Measurements from ENCODE around the gene USP27X.

USP27X gene

GRCh38 chrX:49868739-49869138 lies 10.5 kb upstream of the USP27X start:
- Mint-ChIP-seq H3K27me3 (ENCODE audit: low read depth) (peaks cover 7% of the 10 kb centered on the region), H3K9me3 (no peaks in the 10 kb centered on the region), H3K36me3 (ENCODE audit: low read depth) (no peaks in the 10 kb centered on the region), H3K27ac (no peak overlapping the region), H3K4me3 (no peak overlapping the region), H3K4me1 (ENCODE audit: low read depth) (no peaks in the 10 kb centered on the region)

- Mint-ChIP-seq H3K27me3 (ENCODE audit: low read depth) (peaks cover 3% of the 10 kb centered on the region), H3K4me3 (no peak overlapping the region), H3K27ac (no peak overlapping the region), H3K4me1 (ENCODE audit: low read depth) (peaks cover 12% of the 10 kb centered on the region), H3K36me3 (ENCODE audit: low read depth) (no peaks in the 10 kb centered on the region), H3K9me3 (no peaks in the 10 kb centered on the region)
Measured at GRCh38 chrX:49876750-49877149, 2.5 kb upstream of the USP27X start.

DNA sequence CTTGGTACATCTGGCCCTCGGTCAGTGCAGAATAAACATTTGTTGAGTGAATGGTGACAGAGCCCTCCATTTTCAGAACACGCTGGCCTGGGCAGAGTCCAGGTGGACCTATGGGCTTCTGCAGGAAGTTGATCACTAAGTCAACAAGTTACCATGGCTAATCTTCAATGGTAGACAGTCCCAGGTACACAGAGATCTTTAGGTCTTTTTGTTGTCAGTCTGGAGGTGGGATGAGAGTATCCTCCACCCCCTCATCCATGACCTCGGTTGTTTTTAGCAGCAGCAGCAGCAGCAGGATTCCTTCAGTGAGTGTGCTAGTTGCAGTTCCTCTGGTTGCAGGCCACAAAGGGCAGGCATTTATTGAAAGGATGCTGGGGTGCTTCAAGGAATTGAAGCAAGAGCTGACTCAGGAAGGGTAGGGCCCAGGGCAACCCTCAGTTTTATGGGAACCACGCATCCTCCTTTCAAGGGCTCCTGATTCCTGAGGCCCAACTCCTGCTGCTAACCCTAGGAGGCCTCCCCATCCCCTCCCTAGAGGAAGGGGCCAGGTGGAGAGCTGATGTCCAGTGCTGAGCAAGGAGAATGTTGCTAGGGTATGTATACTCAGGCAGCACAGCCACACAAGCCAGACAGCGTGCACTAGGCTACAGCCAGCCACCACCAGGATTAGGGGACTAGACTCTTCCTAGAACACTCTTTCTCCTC lies 1.7 kb upstream of the USP27X start:
- peaks cover 14% of the 10 kb centered on the region for H3K4me1 Mint-ChIP-seq (ENCODE audit: low read depth)
- H3K4me3 Mint-ChIP-seq: peak overlapping the region; percentile 4
- no peak overlapping the region for H3K27ac Mint-ChIP-seq
- H3K27me3 Mint-ChIP-seq (ENCODE audit: low read depth): peaks cover 3% of the 10 kb centered on the region
- no peaks in the 10 kb centered on the region for H3K9me3 Mint-ChIP-seq
- H3K36me3 Mint-ChIP-seq (ENCODE audit: low read depth): no peaks in the 10 kb centered on the region

GRCh38 chrX:49878128-49878833 lies 1.0 kb upstream of the USP27X start:
- H3K27me3 Mint-ChIP-seq (ENCODE audit: low read depth): peaks cover 3% of the 10 kb centered on the region
- peaks cover 14% of the 10 kb centered on the region for H3K4me1 Mint-ChIP-seq (ENCODE audit: low read depth)
- H3K27ac Mint-ChIP-seq: no peak overlapping the region
- H3K36me3 Mint-ChIP-seq (ENCODE audit: low read depth): no peaks in the 10 kb centered on the region
- H3K4me3 Mint-ChIP-seq: peak overlapping the region; percentile 70
- no peaks in the 10 kb centered on the region for H3K9me3 Mint-ChIP-seq

DNA sequence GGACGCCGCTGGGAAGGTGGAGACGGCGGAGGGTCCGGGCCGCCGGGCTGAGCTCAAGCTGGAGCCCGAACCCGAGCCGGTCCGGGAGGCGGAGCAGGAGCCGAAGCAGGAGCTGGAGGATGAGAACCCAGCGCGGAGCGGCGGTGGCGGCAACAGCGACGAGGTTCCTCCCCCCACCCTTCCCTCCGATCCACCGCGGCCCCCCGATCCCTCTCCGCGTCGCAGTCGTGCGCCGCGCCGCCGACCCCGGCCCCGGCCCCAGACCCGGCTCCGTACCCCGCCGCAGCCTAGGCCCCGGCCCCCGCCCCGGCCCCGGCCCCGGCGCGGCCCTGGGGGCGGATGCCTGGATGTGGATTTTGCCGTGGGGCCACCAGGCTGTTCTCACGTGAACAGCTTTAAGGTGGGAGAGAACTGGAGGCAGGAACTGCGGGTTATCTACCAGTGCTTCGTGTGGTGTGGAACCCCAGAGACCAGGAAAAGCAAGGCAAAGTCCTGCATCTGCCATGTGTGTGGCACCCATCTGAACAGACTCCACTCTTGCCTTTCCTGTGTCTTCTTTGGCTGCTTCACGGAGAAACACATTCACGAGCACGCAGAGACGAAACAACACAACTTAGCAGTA lies 483 bp downstream of the USP27X start:
- Mint-ChIP-seq H3K9me3 (no peaks in the 10 kb centered on the region), H3K4me1 (ENCODE audit: low read depth) (peaks cover 14% of the 10 kb centered on the region), H3K4me3 (peak overlapping the region; percentile 80), H3K27me3 (ENCODE audit: low read depth) (peaks cover 3% of the 10 kb centered on the region), H3K27ac (peak overlapping the region; percentile 49), H3K36me3 (ENCODE audit: low read depth) (no peaks in the 10 kb centered on the region)

- peaks cover 14% of the 10 kb centered on the region for H3K4me1 Mint-ChIP-seq (ENCODE audit: low read depth)
- no peaks in the 10 kb centered on the region for H3K9me3 Mint-ChIP-seq
- no peaks in the 10 kb centered on the region for H3K27me3 Mint-ChIP-seq (ENCODE audit: low read depth)
- no peak overlapping the region for H3K4me3 Mint-ChIP-seq
- H3K36me3 Mint-ChIP-seq (ENCODE audit: low read depth): no peaks in the 10 kb centered on the region
- no peak overlapping the region for H3K27ac Mint-ChIP-seq
Measured at GRCh38 chrX:49880668-49881067, 1.4 kb downstream of the USP27X start.

DNA sequence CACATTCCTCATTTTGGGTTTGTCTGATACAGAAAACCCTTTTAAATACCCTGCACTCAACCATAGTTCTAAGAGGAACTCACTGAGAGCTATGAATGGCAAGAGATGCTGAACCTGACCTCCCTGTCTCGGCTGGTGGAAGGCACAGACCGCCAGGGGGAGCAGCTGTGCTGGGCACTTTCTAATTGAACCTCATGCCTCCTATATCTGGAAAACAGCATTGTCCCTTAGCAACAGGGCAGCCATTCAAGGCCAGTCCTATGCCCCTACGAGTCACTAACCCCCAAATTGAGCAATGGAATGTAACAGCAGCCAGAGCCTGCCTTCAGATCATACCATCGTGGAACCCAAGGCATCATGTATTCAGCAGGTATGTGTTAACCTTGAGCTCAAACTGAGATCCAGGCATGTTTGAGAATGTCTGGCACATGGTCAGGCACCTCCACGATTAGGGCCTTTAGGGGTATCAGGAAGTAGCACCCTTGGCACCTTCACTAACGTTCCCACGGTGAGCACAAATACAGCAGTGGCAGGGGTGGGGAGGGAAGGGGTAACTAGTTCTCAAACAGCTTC lies 5.1 kb downstream of the USP27X start:
- H3K27ac Mint-ChIP-seq: no peak overlapping the region
- no peaks in the 10 kb centered on the region for H3K27me3 Mint-ChIP-seq (ENCODE audit: low read depth)
- H3K4me3 Mint-ChIP-seq: no peak overlapping the region
- H3K36me3 Mint-ChIP-seq (ENCODE audit: low read depth): no peaks in the 10 kb centered on the region
- no peaks in the 10 kb centered on the region for H3K9me3 Mint-ChIP-seq
- H3K4me1 Mint-ChIP-seq (ENCODE audit: low read depth): peaks cover 8% of the 10 kb centered on the region

DNA sequence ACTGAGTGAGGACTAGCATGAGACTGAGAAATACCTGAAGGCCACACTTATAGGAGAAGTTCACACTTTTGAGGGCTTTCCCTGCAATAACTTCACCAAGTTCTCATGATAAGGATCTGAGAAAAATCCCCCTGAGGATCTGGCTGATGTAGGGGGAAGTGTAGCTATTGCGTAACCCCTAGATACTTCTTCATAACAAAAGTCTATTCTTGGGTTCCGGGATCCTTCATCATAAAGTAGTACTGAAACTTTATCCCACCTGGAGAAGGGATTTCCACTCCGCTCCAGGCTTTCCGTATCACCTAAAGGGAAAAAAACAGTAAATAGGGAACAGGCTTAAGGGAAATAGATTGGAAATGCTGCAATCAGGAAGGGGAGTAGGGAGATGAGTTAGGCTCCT lies 13.3 kb downstream of the USP27X start:
- H3K27me3 Mint-ChIP-seq (ENCODE audit: low read depth): peaks cover 3% of the 10 kb centered on the region

GRCh38 chrX:49896951-49897350 lies 17.7 kb downstream of the USP27X start:
- Mint-ChIP-seq H3K27ac (no peak overlapping the region), H3K36me3 (ENCODE audit: low read depth) (peaks cover 6% of the 10 kb centered on the region), H3K9me3 (peaks cover 10% of the 10 kb centered on the region), H3K27me3 (ENCODE audit: low read depth) (peaks cover 5% of the 10 kb centered on the region), H3K4me3 (no peak overlapping the region), H3K4me1 (ENCODE audit: low read depth) (no peaks in the 10 kb centered on the region)

More for the DNA sequence above, 13.3 kb downstream of the USP27X start:
- Mint-ChIP-seq H3K4me3 (no peak overlapping the region), H3K36me3 (ENCODE audit: low read depth) (peaks cover 6% of the 10 kb centered on the region), H3K4me1 (ENCODE audit: low read depth) (no peaks in the 10 kb centered on the region), H3K27ac (no peak overlapping the region), H3K9me3 (peaks cover 10% of the 10 kb centered on the region)

DNA sequence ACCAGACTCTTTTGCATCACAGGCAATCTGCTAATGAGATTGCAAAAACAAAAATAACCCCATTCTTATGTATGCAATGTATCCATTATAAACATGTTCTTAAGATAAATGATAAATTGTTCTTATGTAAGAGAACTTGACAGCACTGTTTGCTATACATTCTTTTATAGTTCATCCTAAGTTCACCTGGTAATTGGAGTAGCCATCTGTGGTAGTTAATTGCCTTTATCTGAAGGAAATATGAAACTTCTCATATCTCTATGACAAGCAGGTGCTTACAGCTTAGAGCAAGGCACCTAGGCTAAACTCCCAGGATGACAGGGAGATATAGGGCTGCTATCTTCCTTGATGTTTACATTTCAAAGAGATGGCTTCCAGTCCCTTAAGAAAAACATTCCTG lies 21.8 kb downstream of the USP27X start:
- Mint-ChIP-seq H3K4me3 (no peak overlapping the region), H3K27ac (no peak overlapping the region), H3K36me3 (ENCODE audit: low read depth) (peaks cover 6% of the 10 kb centered on the region), H3K27me3 (ENCODE audit: low read depth) (peaks cover 3% of the 10 kb centered on the region), H3K4me1 (ENCODE audit: low read depth) (no peaks in the 10 kb centered on the region), H3K9me3 (peaks cover 10% of the 10 kb centered on the region)

- H3K27me3 Mint-ChIP-seq (ENCODE audit: low read depth): no peaks in the 10 kb centered on the region
- H3K4me1 Mint-ChIP-seq (ENCODE audit: low read depth): peaks cover 10% of the 10 kb centered on the region
- no peak overlapping the region for H3K4me3 Mint-ChIP-seq
- no peak overlapping the region for H3K27ac Mint-ChIP-seq
- no peaks in the 10 kb centered on the region for H3K9me3 Mint-ChIP-seq
- H3K36me3 Mint-ChIP-seq (ENCODE audit: low read depth): no peaks in the 10 kb centered on the region
Measured at GRCh38 chrX:49910344-49910743, 31.1 kb downstream of the USP27X start.

GRCh38 chrX:49912086-49912485 lies 32.8 kb downstream of the USP27X start:
- no peaks in the 10 kb centered on the region for H3K36me3 Mint-ChIP-seq (ENCODE audit: low read depth)
- H3K9me3 Mint-ChIP-seq: no peaks in the 10 kb centered on the region
- H3K27me3 Mint-ChIP-seq (ENCODE audit: low read depth): no peaks in the 10 kb centered on the region
- no peak overlapping the region for H3K4me3 Mint-ChIP-seq
- H3K4me1 Mint-ChIP-seq (ENCODE audit: low read depth): peaks cover 10% of the 10 kb centered on the region
- H3K27ac Mint-ChIP-seq: no peak overlapping the region

GRCh38 chrX:49912861-49913260 lies 33.6 kb downstream of the USP27X start:
- Mint-ChIP-seq H3K27ac (no peak overlapping the region), H3K9me3 (no peaks in the 10 kb centered on the region), H3K27me3 (ENCODE audit: low read depth) (no peaks in the 10 kb centered on the region), H3K4me3 (no peak overlapping the region), H3K36me3 (ENCODE audit: low read depth) (no peaks in the 10 kb centered on the region), H3K4me1 (ENCODE audit: low read depth) (peaks cover 10% of the 10 kb centered on the region)

- no peaks in the 10 kb centered on the region for H3K27me3 Mint-ChIP-seq (ENCODE audit: low read depth)
- H3K4me3 Mint-ChIP-seq: no peak overlapping the region
- H3K27ac Mint-ChIP-seq: no peak overlapping the region
- H3K36me3 Mint-ChIP-seq (ENCODE audit: low read depth): no peaks in the 10 kb centered on the region
- no peaks in the 10 kb centered on the region for H3K9me3 Mint-ChIP-seq
- H3K4me1 Mint-ChIP-seq (ENCODE audit: low read depth): peaks cover 3% of the 10 kb centered on the region
Measured at GRCh38 chrX:49915361-49916222, 36.3 kb downstream of the USP27X start.

Data from T-helper 1 cell treated with Interleukin-12 subunit alpha and Interleukin-12 subunit beta and Interleukin-4 antibody, amounts not matched to agents 30 μg/mL and 1 μg/mL, for 36 hours (primary cell).